Heart right ventricle (tissue), 16 donors: ENCODE measurements around the gene GAL3ST2. TPM values are rescaled to one million over a fixed set of nuclear protein-coding genes. Genes with fewer than 3 reads are reported as not detected.
"Not testable (repeated sequence)": the region's sequence is repeated elsewhere in the genome, so short reads cannot be mapped to it uniquely, and the experiment has no call there.

Source experiments
- ATAC-seq, 8 donors: fragments of 200-7000 bp; cut with Tn5 transposase; one replicate each; pipeline ENCODE4 v1.9.1; 2020; ENCODE audit warnings: mild to moderate bottlenecking in 8 of 8, moderate library complexity in 8 of 8, moderate number of reproducible peaks in 1 of 8
- DNase-seq, 2 donors: peaks; one replicate each; pipeline ENCODE4 v3.0.0-alpha.2; 2020
- H3K27ac ChIP-seq, 10 donors: fragments of 200-600 bp; sonication (generic) in 2 of 10; one replicate each; pipeline versions ENCODE4 v1.5.0 to v1.8.0; 2020 to 2022; ENCODE audit warnings: mild to moderate bottlenecking in 3 of 10
- H3K27me3 ChIP-seq, 7 donors: fragments of 200-600 bp; one replicate each; pipeline ENCODE4 v1.8.0; 2021 to 2022; ENCODE audit warnings: mild to moderate bottlenecking in 2 of 7
- H3K36me3 ChIP-seq, 9 donors: fragments of 200-600 bp; sonication (generic) in 1 of 9; one replicate each; pipeline versions ENCODE4 v1.5.0 to v1.8.0; 2020 to 2022; ENCODE audit warnings: mild to moderate bottlenecking in 2 of 9
- H3K4me1 ChIP-seq, 9 donors: fragments of 200-600 bp; sonication (generic) in 1 of 9; one replicate each; pipeline versions ENCODE4 v1.5.0 to v1.8.0; 2020 to 2022; ENCODE audit warnings: mild to moderate bottlenecking in 4 of 9
- H3K4me3 ChIP-seq, 10 donors: fragments of 200-600 bp; sonication (generic) in 2 of 10; one replicate each; pipeline versions ENCODE4 v1.5.0 to v1.8.0; 2020 to 2022; ENCODE audit warnings: mild to moderate bottlenecking in 7 of 10, moderate library complexity in 2 of 10
- H3K9me3 ChIP-seq, 11 donors: fragments of 200-600 bp in 10 of 11; sonication (generic) in 2 of 11; one replicate each; pipeline versions ENCODE4 v1.5.0 to v1.8.0; 2013 to 2022; ENCODE audit warnings: mild to moderate bottlenecking in 2 of 11, control low read depth in 1 of 11, moderate library complexity in 1 of 11
- WGBS, 2 donors: extraction: QIAGEN DNeasy Blood & Tissue Kit; methylation state at CpG; one replicate each; pipeline ENCODE4 v1.1.7; 2013; ENCODE audit warnings: inconsistent platforms in 1 of 2; 5-methylcytosine and 5-hydroxymethylcytosine counted together
- intact Hi-C, 10 donors: fragments of 100-400 bp; cut with DNase I; formaldehyde crosslinking; loops; one replicate each; pipeline versions ENCODE4 v1.11.1 to v1.14.2; 2022
- polyA plus RNA-seq, 2 donors: library from polyadenylated mRNA; stranded (reverse); fragments of 200-250 nt; gene quantifications; one replicate each; pipeline ENCODE4 v1.2.3, GENCODE V29; 2013
- total RNA-seq, 10 donors: library from RNA; stranded (reverse); fragmentation: NEBNext Ultra II Directional in 3 of 10; extraction: Animal tissue kit (Norgen Biotek cat#: 25700) in 3 of 10; gene quantifications; one replicate each; pipeline versions ENCODE4 v1.2.1 to v1.2.4, GENCODE V29; 2021 to 2023
- TF ChIP-seq, protein P1 (sequence below), 9 donors: fragments of 200-600 bp; sonication (generic) in 2 of 9; IDR thresholded peaks; one replicate each; pipeline versions ENCODE4 v1.5.0 to v1.8.0; 2021 to 2022; ENCODE audit warnings: antibody characterized with exemption in 9 of 9, mild to moderate bottlenecking in 5 of 9, moderate library complexity in 1 of 9
- donor health status: Arrhythmogenic right ventricular cardiomyopathy.
- donor health status: ischemic (EF 13 %, LVEDD 7.1; RV severe dilation, severe dysfunction).
- donor health status: healthy with polysubstance abuse.
- donor health status: DM: no; HTN: yes; CAD: no.
- donor health status: DM: no; HTN: no; CAD: no.
- donor health status: ischemic (EF 25% LVEDD 6.9; RV normal size, moderate dysfunction).
- donor health status: ischemic (EF 25% LVEDD 5.7; RV mildly dilated, moderate dysfunction).
- donor health status: healthy.
- donor health status: DM: yes; HTN: yes; CAD: no.
- donor health status: Ischemic cardiomyopathy.
- donor health status: ischemic (EF 35%, LVEDD 5.7; RV mildly dilated, moderate dysfunction).
- donor health status: nonischemic (EF 11% LVEDD 7.7; RV severe dilation, severe dysfunction).
- donor health status: DM: yes; HTN: yes; CAD: no.
- donor health status: PGD.
- donor health status: ischemic (EF 29% LVEDD 5.4; RV normal size, mild dysfunction).
- donor health status: nonischemic (EF 23%, LVEDD 6.1; RV moderate dilation, normal function).

The GAL3ST2 gene
- total and polyA plus RNA-seq, 12 donors = 0.19 to 0.28 (median 0.23) TPM; not detected in 9

DNA sequence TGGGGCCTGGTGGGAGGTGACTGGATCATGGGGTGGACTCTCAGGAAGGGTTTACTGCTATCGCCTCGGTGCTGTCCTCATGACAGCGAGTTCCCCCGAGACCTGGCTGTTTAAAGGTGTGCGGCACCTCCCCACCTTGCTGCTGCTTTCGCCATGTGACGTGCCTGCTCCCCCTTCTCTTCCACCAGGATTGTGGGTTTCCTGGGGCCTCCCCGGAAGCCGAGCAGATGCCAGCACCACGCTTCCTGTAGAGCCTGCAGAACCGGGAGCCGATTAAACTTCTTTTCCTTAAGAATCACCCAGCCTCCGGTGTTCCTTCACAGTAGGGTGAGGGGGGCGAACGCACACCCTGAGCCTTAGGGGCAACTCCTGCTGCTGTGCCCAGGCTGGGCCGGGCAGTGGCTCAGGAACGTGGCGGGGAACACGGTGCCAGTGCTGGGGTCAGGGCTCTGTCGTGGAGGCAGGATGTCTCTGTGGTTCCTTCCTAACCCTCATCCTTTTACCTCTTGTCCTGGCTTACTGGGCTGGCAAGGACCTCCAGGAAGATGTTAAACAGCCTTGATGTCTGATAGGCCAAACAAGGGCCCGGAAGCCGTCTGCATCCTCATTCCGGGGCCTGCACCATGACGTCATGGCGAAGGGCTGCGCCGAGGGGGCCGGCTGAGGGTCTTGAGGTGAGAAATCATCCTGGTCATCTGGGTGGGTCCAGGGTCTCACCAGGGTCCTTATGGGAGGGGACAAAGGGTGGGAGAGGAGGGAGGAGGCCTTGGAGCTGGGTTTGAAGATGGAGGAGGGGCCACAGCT, 45.0 kb downstream of the GAL3ST2 start:
- Histone ChIP-seq H3K27me3 (no peaks in the 10 kb centered on the region), H3K4me1 (peaks cover 0 to 26% (median 0%) of the 10 kb centered on the region in 9 donors), H3K4me3 (peak overlapping the region in 6 of 10 donors; percentile 14 to 41 (median 31)), H3K27ac (peak overlapping the region in 6 of 10 donors; percentile 19 to 72 (median 45)), H3K36me3 (no peaks in the 10 kb centered on the region), H3K9me3 (peaks cover 0 to 14% (median under 1%) of the 10 kb centered on the region in 11 donors)
- WGBS, 2 donors = 61 to 63% methylated on average over 28 of the region's 28 CpGs
- ATAC-seq = peak in 6 of 8 donors; percentile 21 to 78 (median 56)
- peak; percentile 27 to 31 for DNase-seq
- intact Hi-C loops = no loop called here
- TF ChIP-seq, protein P1, sequence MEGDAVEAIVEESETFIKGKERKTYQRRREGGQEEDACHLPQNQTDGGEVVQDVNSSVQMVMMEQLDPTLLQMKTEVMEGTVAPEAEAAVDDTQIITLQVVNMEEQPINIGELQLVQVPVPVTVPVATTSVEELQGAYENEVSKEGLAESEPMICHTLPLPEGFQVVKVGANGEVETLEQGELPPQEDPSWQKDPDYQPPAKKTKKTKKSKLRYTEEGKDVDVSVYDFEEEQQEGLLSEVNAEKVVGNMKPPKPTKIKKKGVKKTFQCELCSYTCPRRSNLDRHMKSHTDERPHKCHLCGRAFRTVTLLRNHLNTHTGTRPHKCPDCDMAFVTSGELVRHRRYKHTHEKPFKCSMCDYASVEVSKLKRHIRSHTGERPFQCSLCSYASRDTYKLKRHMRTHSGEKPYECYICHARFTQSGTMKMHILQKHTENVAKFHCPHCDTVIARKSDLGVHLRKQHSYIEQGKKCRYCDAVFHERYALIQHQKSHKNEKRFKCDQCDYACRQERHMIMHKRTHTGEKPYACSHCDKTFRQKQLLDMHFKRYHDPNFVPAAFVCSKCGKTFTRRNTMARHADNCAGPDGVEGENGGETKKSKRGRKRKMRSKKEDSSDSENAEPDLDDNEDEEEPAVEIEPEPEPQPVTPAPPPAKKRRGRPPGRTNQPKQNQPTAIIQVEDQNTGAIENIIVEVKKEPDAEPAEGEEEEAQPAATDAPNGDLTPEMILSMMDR (IDR thresholded peaks at IDR 0.05) = no peak

DNA sequence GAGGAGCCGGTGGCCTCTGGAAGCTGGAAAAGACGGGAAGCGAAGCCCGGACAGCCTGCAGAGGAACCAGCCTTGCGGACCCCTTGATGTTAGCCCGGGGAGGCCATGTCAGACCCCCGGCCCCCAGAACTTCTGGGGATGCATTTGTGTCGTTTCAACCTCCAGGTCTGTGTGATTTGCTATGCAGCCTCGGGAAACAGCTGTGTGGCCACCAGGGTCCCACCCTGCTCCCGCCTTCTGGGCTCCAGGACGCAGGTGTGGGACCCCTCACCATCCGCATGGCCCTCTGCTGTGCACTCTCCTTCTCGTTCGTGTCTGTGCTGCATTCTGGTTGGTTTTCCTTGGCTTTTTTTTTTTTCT, 45.6 kb downstream of the GAL3ST2 start:
- peaks cover 0 to 20% (median 6%) of the 10 kb centered on the region in 11 donors for H3K9me3 ChIP-seq
- DNase-seq (no peak), ATAC-seq (no peak)
- no peaks in the 10 kb centered on the region for H3K27me3 ChIP-seq
- H3K27ac ChIP-seq = peak overlapping the region in 3 of 10 donors; percentile 26 to 72 (median 59)
- TF ChIP-seq, protein P1 (IDR thresholded peaks at IDR 0.05) = no peak
- no peaks in the 10 kb centered on the region for H3K36me3 ChIP-seq
- WGBS, 2 donors = 74 to 76% methylated on average over 14 of the region's 14 CpGs
- intact Hi-C loops = no loop called here
- H3K4me1 ChIP-seq = peaks cover 0 to 20% (median 0%) of the 10 kb centered on the region in 9 donors
- H3K4me3 ChIP-seq = peak overlapping the region in 4 of 10 donors; percentile 30 to 41 (median 34)

- not testable (repeated sequence) for ATAC-seq, DNase-seq
- WGBS, 2 donors = 90% methylated on average over 45 of the region's 45 CpGs
These were observed 47.2 kb downstream of the GAL3ST2 start for GRCh38 chr2:241823531-241824437.

GRCh38 chr2:241827394-241827793, 50.8 kb downstream of the GAL3ST2 start:
- TF ChIP-seq, protein P1 (IDR thresholded peaks at IDR 0.05) = no peak
- no peak overlapping the region for H3K27ac ChIP-seq
- ATAC-seq (no peak), DNase-seq (no peak)
- 78 to 89% methylated on average over 2 of the region's 2 CpGs for WGBS, 2 donors
- H3K36me3 ChIP-seq = no peaks in the 10 kb centered on the region
- H3K4me3 ChIP-seq = no peak overlapping the region
- peaks cover 0 to 12% (median 0%) of the 10 kb centered on the region in 7 donors for H3K27me3 ChIP-seq
- intact Hi-C loops = no loop called here
- peaks cover 0 to 31% (median 13%) of the 10 kb centered on the region in 11 donors for H3K9me3 ChIP-seq
- H3K4me1 ChIP-seq = peaks cover 0 to under 1% (median 0%) of the 10 kb centered on the region in 9 donors

More at GRCh38 chr2:241823531-241824437, 47.2 kb downstream of the GAL3ST2 start:
- H3K36me3 ChIP-seq, H3K27me3 ChIP-seq, H3K4me3 ChIP-seq, H3K27ac ChIP-seq, intact Hi-C loops: not testable (repeated sequence)
- peaks cover 0 to 31% (median 13%) of the 10 kb centered on the region in 11 donors for H3K9me3 ChIP-seq
- peaks cover 0 to 16% (median 0%) of the 10 kb centered on the region in 9 donors for H3K4me1 ChIP-seq
